HepG2 (cell line): Measurements from ENCODE around the gene LLGL1. TPM values are rescaled to one million over a fixed set of nuclear protein-coding genes. Genes with fewer than 3 reads are reported as not detected.

Source experiments
- ASH2L ChIP-seq: fragments of 300-600, 200-600 bp; sonication (generic); IDR thresholded peaks from 2 replicates; pipeline ENCODE4 v1.7.0; 2017; ENCODE audit warnings: low read depth, mild to moderate bottlenecking, moderate library complexity, mixed read lengths, low read length; ENCODE audit not compliant: insufficient read length
- ELF3 ChIP-seq: IDR thresholded peaks from 2 replicates; pipeline ENCODE4 v1.6.1; 2016; ENCODE audit warnings: missing genetic modification reagents, missing compliant biosample characterization
- ELK4 ChIP-seq: sonication (generic); formaldehyde crosslinking; IDR thresholded peaks from 2 replicates; pipeline ENCODE4 v1.9.0; 2021; ENCODE audit warnings: missing genetic modification reagents, borderline replicate concordance
- FOXC1 ChIP-seq: sonication (generic); formaldehyde crosslinking; IDR thresholded peaks from 2 replicates; pipeline ENCODE4 v1.8.0; 2022; ENCODE audit warnings: mild to moderate bottlenecking, missing genetic modification reagents, borderline replicate concordance
- HES4 ChIP-seq: sonication (generic); formaldehyde crosslinking; IDR thresholded peaks from 2 replicates; pipeline ENCODE4 v1.9.0; 2021; ENCODE audit warnings: mild to moderate bottlenecking, missing genetic modification reagents, borderline replicate concordance
- IKZF5 ChIP-seq: IDR thresholded peaks from 2 replicates; pipeline ENCODE4 v1.6.1; 2018; ENCODE audit warnings: missing genetic modification reagents, mild to moderate bottlenecking, missing compliant biosample characterization
- KDM2A ChIP-seq: sonication (generic); formaldehyde crosslinking; IDR thresholded peaks from 2 replicates; pipeline ENCODE4 v1.4.0; 2020; ENCODE audit warnings: low read depth, missing genetic modification reagents, borderline replicate concordance
- KMT2A ChIP-seq: sonication (generic); formaldehyde crosslinking; IDR thresholded peaks from 2 replicates; pipeline ENCODE4 v1.4.0; 2020; ENCODE audit warnings: missing genetic modification reagents
- MXD1 ChIP-seq: sonication (generic); formaldehyde crosslinking; IDR thresholded peaks from 2 replicates; pipeline ENCODE4 v1.4.0; 2020; ENCODE audit warnings: mild to moderate bottlenecking, missing genetic modification reagents
- MYC ChIP-seq: sonication (generic); formaldehyde crosslinking; IDR thresholded peaks from 2 replicates; pipeline ENCODE4 v1.9.0; 2021; ENCODE audit warnings: missing genetic modification reagents, borderline replicate concordance
- PHF8 ChIP-seq: sonication (generic); formaldehyde crosslinking; IDR thresholded peaks from 2 replicates; pipeline ENCODE4 v1.5.0; 2020; ENCODE audit warnings: missing genetic modification reagents
- SKI ChIP-seq: fragments of 450-650 bp; IDR thresholded peaks from one replicate; pipeline ENCODE4 v1.6.1; 2018; ENCODE audit warnings: mild to moderate bottlenecking; ENCODE audit not compliant: partially characterized antibody
- TIGD3 ChIP-seq: sonication (generic); formaldehyde crosslinking; IDR thresholded peaks from 2 replicates; pipeline ENCODE4 v1.5.1; 2020; ENCODE audit warnings: mild to moderate bottlenecking, missing genetic modification reagents, borderline replicate concordance
- U2AF2 ChIP-seq: fragments of 200-400 bp; formaldehyde crosslinking; IDR thresholded peaks from 2 replicates; pipeline ENCODE4 v1.6.1; 2017; ENCODE audit warnings: low read depth, mild to moderate bottlenecking, low read length
- ZC3H13 ChIP-seq: sonication (generic); formaldehyde crosslinking; IDR thresholded peaks from 2 replicates; pipeline ENCODE4 v1.8.1; 2023; ENCODE audit warnings: mild to moderate bottlenecking, missing genetic modification reagents, moderate library complexity
- ZNF33A ChIP-seq: sonication (generic); formaldehyde crosslinking; IDR thresholded peaks from 2 replicates; pipeline ENCODE4 v1.5.1; 2020; ENCODE audit warnings: missing genetic modification reagents, mild to moderate bottlenecking, moderate library complexity, borderline replicate concordance
- ZNF431 ChIP-seq: sonication (generic); formaldehyde crosslinking; IDR thresholded peaks from 2 replicates; pipeline ENCODE4 v1.9.0; 2022; ENCODE audit warnings: missing genetic modification reagents, low read depth, mild to moderate bottlenecking, borderline replicate concordance
- ZNF543 ChIP-seq: sonication (generic); formaldehyde crosslinking; IDR thresholded peaks from 2 replicates; pipeline ENCODE4 v1.4.0; 2020; ENCODE audit warnings: mild to moderate bottlenecking, missing genetic modification reagents
- ZSCAN29 ChIP-seq: sonication (generic); formaldehyde crosslinking; conservative IDR thresholded peaks from 2 replicates; pipeline ENCODE4 v1.4.0; 2020; ENCODE audit warnings: mild to moderate bottlenecking, missing genetic modification reagents
- polyA plus RNA-seq, 8 experiments: library from polyadenylated mRNA; depleted of rRNA in 3 of 8; stranded (reverse) in 7 of 8; unstranded in 1 of 8; fragments of >200 nt; fragmentation: Illumina TruSeq in 4 of 8; extraction: Trizol in 4 of 8; gene quantifications; 2 replicates each; pipeline versions ENCODE4 v1.2.1 to v1.2.3, GENCODE V29; 2011 to 2016; ENCODE audit warnings: low read depth in 4 of 8, missing spikeins in 1 of 8, mixed read lengths in 1 of 8; ENCODE audit not compliant: insufficient read depth in 1 of 8
- total RNA-seq, 5 experiments: library from RNA; depleted of rRNA; stranded (reverse); fragments of >200 nt; fragmentation: Illumina TruSeq; extraction: Trizol; gene quantifications; 2 replicates each; pipeline ENCODE4 v1.2.3, GENCODE V29; 2016; ENCODE audit warnings: low read depth in 1 of 5
- TF ChIP-seq, protein P1 (sequence below): sonication (generic); formaldehyde crosslinking; IDR thresholded peaks from 2 replicates; pipeline ENCODE4 v1.8.0; 2022; ENCODE audit warnings: missing genetic modification reagents, mild to moderate bottlenecking, borderline replicate concordance

The LLGL1 gene
- total and polyA plus RNA-seq, 2 of the 13 experiments (the other 11 are each of a cell fraction or from before 2014, with no cell fraction given) = 15.0 to 15.3 TPM

DNA sequence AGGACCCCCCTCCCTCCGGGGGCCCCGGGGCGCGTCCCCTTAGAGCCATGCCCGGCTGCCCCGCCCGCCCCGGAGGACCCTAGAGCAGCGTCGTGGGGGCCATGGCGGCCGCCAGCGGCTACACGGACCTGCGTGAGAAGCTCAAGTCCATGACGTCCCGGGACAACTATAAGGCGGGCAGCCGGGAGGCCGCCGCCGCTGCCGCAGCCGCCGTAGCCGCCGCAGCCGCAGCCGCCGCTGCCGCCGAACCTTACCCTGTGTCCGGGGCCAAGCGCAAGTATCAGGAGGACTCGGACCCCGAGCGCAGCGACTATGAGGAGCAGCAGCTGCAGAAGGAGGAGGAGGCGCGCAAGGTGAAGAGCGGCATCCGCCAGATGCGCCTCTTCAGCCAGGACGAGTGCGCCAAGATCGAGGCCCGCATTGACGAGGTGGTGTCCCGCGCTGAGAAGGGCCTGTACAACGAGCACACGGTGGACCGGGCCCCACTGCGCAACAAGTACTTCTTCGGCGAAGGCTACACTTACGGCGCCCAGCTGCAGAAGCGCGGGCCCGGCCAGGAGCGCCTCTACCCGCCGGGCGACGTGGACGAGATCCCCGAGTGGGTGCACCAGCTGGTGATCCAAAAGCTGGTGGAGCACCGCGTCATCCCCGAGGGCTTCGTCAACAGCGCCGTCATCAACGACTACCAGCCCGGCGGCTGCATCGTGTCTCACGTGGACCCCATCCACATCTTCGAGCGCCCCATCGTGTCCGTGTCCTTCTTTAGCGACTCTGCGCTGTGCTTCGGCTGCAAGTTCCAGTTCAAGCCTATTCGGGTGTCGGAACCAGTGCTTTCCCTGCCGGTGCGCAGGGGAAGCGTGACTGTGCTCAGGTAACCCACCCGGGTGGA is 41.0 kb upstream of the LLGL1 start (continued):
- TF ChIP-seq TIGD3 (CRISPR knock-in tag) = no peak
- TF ChIP-seq IKZF5 (CRISPR knock-in tag) = peak; percentile 50; the same call in 1 of the 2 replicates
- peak; percentile 43; the same call in 1 of the 2 replicates for TF ChIP-seq KDM2A (CRISPR knock-in tag)
- TF ChIP-seq ZNF431 (CRISPR knock-in tag) = no peak
- TF ChIP-seq PHF8 (CRISPR knock-in tag) = peak; percentile 60
- 0 out of 2 replicates have a peak, but pooled peaks have one; percentile 26 for TF ChIP-seq ZNF543 (CRISPR knock-in tag)
- TF ChIP-seq ELF3 (CRISPR knock-in tag) = no peak
- TF ChIP-seq U2AF2 = no peak
- no peak for TF ChIP-seq ZSCAN29 (CRISPR knock-in tag)
- TF ChIP-seq KMT2A (CRISPR knock-in tag) = no peak; the same call in 1 of the 2 replicates
- TF ChIP-seq ZNF33A (CRISPR knock-in tag) = no peak
- TF ChIP-seq, protein P1, sequence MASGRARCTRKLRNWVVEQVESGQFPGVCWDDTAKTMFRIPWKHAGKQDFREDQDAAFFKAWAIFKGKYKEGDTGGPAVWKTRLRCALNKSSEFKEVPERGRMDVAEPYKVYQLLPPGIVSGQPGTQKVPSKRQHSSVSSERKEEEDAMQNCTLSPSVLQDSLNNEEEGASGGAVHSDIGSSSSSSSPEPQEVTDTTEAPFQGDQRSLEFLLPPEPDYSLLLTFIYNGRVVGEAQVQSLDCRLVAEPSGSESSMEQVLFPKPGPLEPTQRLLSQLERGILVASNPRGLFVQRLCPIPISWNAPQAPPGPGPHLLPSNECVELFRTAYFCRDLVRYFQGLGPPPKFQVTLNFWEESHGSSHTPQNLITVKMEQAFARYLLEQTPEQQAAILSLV = peak; percentile 23; the same call in 1 of the 2 replicates
- TF ChIP-seq MYC (CRISPR knock-in tag) = peak; percentile 61; the same call in 1 of the 2 replicates
- TF ChIP-seq FOXC1 (CRISPR knock-in tag) = 0 out of 2 replicates have a peak, but pooled peaks have one; percentile 14
- TF ChIP-seq MXD1 (CRISPR knock-in tag) = peak; percentile 38; the same call in 1 of the 2 replicates
- no peak for TF ChIP-seq ASH2L
- TF ChIP-seq ELK4 (CRISPR knock-in tag) = no peak
- 0 out of 2 replicates have a peak, but pooled peaks have one; percentile 4 for TF ChIP-seq HES4 (CRISPR knock-in tag)
- TF ChIP-seq SKI = no peak
- TF ChIP-seq ZC3H13 (CRISPR knock-in tag) = peak; percentile 91
